HG02763 (cell line): ENCODE data around the gene MASP1.

Source experiments
- ATAC-seq: cut with Tn5 transposase; IDR thresholded peaks from one replicate; pipeline ENCODE4 v1.9.1; 2021; ENCODE audit warnings: mild to moderate bottlenecking, moderate library complexity; ENCODE audit not compliant: unreplicated experiment

MASP1 gene

DNA sequence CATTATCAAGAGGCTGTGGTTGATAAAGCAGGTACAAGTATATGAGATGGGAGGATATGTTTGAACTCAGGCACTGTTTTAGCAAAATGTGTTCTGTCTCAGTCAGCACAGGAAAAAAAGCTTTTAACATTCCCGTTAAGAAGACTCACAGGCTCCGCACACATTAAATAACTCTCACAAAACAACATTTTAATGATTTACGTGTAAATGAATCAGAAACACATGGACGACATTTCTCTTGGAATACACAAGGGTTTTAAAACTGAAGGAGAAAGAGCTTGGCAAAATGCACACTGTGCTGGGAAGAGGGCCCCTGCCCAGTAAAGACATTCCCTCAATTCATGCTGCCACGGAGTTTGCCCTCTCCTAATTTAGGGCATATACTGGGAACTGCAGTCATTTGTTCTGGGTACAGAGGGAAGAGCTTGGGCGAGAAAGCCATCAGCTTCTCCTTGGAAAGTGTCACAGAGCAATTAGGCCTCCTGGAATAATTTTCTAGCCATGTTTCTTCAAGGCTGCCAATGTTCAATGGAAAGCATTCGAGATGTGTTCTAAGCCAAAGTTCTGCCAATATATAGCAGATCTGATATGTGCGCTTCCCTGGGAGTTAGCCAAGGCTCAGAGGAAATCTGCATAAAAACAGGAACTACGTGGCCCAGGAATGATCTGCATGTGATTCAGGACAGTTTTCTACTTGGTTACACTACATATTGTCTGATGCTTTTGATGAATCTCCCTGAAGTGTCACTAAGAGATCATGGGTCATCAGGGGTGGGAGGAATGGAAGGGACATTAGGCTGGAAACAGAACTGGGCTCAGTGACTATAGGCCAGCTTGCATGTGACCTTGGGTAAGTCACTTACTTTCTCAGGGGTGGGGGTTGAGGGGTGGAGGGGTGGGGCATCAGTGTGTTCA lies 2.2 kb upstream of the MASP1 start:
- ATAC-seq = no peak

DNA sequence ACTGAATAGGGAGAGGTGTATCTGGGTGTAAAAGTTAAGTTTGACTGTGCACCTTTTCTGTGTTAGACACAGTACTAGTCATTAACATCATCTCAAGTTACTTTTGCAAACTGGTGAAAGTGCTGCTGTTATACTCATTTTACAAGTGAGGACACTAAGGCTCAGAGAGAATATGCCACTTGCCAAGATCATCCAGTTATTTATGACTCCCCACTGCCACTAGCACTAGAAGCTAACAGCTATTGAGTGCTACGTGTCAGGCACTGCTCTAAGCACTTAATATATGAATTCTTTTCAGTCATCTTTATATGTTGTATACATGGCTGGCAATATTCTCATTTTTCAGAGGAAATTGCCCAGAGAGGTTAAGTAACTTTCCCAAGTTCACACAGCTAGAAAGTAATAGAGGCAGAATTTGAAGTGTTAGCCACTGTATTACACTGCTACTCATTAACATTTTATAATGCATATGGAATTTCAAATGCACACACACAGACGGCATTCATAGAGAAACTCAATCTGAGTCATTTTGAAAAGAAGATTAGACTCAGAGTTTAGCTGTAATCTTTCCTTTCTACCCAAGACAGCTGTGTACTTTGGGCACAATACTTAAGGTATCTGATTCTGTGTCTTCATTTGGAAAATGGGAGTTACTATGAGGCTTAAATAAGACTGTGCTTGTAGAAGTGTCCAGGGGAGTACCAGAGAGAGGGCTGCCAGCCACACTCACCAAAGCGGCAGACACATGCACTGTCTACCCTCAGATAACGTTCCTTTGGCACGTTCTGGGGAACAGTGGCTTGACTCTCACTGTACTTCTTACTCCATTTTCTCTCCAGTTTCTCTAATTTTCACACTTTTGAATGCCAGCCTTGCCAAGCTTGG lies 1.3 kb upstream of the MASP1 start:
- no peak for ATAC-seq

DNA sequence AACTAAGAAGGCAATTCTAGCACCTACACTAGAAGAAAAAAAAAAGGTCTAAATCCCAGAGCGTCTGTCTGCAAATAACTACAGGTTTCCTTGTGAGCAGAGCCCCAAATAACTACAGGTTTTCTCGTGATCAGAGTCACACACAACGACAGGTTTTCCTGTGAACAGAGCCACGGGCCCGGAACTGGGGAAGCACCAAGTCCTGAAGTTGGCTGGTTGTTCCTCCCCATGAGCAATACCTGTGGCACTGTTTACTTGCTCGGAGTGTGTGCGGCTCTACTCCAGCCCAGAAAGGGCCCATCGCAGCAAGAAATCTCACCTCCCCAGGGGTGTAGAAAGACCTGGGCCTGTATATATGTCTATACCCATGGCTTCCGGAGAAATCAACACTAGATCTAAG lies 644 bp upstream of the MASP1 start:
- ATAC-seq = no peak

DNA sequence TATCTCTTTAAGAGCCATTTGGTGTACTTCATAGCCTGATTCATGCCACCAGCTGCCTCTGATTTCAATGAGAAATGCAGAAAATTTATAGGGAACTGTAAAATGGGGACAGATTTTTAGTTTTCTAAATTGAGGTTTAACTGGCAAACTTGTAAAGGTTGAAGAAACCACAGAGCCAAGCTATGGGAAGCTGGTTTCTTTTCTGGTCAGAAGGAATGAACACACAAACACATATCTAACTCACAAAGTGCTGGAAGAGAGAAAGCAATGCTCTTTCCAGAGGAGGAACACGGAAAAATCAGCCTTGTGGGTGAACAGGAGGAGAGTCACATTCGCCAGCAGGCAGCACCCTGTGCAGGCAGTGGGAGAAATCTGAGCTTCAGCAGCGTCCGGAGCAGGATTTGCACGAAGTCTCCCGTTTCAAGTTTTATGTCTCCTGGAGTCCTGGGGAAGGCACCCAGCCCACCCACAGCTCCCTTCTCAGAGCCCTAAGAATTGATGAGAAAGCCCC lies 481 bp downstream of the MASP1 start:
- no peak for ATAC-seq

DNA sequence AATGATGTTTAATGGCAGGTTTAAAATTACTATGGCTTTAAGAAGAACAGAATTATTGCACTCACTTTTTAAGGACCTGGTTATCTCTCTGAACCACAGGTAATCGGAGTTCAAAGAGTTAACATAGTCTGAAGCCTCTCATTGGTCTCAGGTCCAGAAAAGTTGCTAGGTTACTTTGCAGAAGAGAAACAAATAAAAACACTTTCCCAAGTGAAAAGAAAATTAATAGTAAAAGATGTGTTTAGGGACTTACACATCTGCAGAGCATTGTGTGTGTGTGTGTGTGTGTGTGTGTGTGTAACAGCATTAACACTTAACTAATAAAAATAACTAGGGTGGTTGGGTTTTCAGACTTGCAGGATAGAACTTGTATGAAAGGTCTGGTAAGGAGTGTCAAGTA lies 1.0 kb downstream of the MASP1 start:
- no peak for ATAC-seq

DNA sequence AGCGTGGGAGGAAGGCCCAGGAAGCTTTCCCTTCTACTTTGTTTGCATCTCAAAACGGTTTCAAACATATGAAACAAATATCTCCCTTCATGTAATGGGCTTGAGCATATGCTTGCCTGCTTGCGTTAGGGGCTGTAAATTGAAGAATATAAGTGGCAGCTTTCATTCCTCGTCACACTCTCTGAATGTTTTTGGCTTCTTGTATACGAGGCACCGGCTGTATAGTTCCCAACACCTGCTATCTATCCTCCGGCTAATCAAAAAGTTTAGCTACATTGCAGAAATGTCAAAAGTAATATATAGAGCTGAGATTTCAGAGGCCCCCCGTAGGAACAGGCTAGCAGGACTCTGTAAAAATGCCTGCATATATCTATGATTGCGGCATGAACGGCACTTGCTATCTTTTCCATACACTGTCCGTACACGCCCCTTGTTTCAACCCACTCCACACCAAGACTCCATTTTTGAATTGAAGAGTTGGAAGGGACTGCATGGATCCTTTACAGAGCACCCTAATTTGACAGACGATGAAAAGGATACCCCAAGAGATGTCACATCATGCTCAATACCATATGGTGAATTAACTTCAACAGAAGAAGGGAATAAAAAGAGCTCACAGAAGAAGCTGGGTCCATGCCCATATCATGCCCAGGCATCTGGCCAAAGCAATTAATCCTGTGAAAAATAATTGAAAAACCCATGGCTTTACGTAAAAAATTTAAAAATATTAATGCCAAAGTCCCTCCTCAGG lies 2.5 kb downstream of the MASP1 start:
- ATAC-seq = no peak

DNA sequence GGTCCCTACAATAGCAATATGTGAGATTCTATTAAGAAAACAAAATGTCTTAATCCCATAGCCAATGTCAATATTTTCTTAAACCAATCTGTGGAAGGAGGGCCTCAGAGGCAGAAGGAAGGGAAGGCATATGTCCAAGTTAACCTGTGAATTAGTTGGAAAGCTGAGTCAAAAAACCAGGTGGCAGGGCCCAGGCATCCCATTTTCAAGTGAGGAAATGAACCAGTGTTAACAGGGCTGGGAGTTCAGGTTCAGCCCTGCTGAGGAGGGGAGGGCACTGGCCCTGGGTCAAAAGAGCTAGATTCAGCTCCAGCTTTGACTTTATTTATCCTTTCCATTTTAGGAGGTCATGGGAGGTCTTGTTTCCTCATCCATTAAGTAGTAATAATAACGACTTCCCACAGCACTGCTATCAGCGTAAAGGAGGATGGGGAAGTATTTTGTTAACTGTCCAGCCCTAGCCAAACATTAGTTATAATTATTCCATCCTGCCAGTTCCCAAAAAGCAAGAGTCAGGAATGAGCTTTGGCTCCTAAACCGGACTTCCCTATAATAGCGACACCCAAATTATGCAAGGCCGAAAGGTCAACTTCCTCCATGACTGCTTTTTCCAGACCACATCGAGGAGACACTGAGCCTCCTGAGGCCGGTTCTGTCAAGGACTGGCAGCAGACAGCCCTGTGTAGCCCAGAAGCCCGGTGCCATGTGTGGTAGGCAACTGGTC lies 3.2 kb downstream of the MASP1 start:
- ATAC-seq = no peak

DNA sequence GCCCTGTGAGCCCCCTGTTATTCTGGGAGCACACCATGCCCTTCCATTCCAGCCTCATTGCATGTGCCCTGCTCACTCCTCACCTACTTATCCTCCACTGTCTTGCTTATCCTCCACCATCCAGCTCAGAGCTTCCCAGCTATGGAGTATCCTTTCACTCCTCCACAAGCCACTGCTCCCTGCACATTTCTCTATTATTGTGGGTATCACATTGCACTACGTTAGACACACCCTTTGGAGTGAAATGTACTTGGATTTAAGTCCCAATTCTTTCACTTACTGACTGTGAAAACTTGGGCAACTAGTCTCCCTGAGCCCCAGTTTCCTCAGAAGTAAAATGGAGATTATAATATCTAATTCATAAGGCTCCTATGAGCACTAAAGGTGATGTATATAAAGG lies 4.3 kb downstream of the MASP1 start:
- no peak for ATAC-seq

DNA sequence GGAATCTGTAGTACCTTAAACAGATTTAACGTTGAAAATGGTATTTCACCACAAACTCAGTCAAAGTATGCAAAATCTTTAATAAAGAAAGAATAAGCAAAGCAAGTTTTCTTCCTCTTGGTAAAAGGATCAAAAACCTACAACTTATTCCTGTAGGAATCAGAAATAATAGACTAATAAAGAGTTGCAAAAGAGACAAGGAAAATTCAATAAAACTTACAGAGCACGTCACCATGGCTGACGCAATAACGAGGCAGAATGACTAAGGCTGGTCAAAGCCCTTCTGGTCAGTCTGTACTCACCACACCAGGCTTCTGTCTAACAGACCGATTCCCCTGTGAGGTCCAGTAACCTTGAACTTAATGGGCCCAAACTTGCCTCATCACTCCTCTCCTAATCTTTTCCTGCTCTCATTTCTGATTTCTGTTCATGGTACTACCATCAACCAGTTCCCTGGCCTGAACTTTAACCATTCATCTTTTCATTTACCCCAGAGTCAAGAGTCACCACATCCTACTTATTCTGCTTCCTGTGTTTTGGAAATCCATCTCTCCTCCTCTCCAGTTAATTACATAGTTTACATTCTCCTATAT lies 5.0 kb downstream of the MASP1 start:
- no peak for ATAC-seq

DNA sequence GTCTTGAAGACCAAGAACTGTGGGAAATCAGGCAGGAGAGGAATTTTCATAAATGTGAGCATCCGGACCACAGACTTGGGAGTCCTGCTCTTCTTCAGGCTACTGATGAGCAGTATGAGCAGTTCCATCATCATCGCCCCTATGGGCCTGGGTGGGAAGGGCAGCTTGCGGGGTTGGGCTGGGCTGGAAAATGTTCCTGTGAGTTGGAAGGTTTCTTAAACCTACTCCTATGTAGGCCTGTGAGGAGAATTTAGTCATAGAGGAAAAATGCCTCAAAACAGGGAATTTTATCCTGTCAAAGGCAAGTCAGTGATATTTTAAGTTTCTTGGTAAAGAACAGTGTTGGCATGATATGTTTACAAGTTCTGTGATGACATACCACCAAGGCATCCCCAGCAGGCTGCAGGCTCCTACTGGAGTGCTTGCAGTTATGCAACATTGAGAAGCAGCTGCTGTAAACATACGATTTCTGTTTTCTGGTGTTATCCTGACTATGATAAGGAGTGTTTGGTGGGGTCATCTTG lies 10.3 kb downstream of the MASP1 start:
- no peak for ATAC-seq

DNA sequence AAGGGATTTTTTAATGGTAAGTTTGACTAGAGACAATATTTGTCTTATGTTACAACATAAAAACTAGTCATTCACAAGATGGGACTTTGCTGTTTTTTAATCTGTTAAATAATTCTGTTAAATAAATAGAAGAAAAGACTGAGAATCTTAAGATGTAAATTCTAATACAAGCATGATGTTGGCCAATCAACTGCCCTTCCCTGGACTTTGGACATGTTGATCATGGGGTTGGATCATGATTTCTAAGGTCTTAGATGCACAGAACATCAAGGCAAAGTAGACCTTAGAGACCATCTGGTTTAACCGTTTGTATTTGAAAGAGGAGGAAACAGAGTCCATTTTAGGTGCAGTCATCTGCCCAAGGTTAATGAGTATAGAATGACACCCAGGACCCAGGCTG lies 10.9 kb downstream of the MASP1 start:
- ATAC-seq = no peak

DNA sequence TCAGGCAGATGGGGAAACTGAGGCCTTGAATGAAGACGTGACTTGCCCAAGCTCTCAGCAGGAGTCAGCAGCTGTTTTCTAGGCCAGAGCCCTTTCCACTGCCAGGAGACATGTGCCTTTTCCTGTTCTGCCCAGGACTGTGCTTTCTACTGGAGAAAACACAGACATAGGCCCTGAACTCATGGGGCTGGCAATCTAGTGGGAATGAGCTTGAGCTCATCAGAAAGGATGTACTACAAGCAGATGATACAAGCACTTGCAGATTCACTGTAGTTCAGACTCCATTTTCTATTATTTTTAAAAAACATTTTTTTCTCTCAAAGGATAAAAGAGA lies 14.4 kb downstream of the MASP1 start:
- no peak for ATAC-seq

DNA sequence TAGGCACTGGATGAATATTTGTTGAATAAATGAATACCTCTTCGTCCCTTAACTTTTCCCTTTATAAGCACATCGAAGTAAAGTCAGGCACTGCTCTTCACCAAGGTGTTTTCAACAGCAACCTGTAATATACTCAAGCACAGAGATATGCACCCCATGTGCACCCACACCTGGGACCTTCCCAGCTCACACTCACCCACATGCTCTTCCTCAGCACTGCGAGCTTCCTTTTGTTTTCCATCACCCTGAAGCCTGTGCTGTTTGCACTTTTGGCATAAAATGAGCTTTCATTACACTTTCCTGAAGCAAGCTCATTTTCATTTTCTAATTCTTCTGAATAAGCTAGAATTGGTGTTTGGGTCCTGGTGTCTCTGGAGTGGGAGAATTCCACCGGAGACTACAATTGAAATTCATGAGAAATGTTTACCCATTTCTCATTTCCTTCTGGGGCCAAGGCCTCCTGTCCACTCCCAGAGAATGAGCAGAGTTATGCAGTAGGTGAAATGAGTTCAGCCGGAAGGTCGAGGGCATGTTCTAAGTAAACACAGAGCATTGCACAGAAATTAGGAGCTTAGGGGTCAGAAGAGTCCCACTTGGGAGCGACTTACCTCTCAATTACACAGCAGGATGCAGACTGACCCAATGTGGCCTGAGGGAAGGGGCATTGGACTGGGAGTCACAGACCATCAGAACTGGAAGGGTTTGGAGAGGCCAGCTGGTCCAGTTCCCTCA lies 15.0 kb downstream of the MASP1 start:
- no peak for ATAC-seq

DNA sequence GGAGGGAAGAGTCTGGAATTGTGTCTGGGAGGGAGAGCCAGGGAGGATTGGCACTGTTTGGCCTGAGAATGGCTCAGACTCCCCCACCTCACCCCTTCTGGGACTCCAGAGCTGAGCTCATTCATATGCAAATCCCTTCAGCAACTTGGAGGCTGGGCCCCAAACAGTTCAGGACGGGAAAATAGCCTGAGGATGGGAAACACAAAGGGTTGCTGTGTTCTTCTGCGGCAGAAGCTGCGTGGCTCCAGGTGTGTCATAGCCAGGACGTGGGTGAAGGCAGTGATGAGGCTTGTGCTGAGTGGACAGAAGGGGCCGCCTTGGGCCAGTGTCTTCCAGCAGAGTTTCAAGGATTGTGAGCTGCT lies 16.6 kb downstream of the MASP1 start:
- no peak for ATAC-seq

DNA sequence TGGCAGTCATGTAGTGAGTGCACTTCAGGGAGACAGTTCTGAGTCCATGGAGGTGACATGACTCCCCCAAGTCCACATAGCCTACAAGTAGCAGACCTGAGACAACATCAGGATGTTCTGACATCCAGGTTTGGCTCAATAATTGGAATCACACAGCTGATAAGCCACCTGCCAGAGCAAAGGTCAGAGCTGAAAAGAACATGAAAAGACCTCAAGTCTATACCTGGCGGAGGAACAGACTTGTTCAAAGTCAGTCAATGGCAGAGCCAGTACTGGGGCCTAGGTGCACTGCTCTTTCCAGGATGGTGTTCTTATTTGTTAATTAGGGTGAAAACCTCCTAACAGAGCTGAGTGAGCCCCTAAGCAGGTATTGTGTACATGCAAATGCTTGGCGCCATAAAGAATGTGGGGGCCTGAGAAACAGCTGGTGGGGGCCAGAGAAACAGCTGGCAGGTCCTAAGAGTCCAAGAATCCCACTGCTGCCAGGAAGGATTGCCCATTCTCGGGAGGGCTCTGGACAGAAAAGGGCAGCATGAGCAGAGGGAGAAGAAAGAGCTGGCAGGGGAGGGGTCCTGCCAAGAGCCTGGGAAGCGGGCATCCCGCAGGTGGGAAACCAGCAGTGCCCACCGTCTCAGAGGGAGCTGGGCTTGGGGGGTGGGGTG lies 17.1 kb downstream of the MASP1 start:
- no peak for ATAC-seq

DNA sequence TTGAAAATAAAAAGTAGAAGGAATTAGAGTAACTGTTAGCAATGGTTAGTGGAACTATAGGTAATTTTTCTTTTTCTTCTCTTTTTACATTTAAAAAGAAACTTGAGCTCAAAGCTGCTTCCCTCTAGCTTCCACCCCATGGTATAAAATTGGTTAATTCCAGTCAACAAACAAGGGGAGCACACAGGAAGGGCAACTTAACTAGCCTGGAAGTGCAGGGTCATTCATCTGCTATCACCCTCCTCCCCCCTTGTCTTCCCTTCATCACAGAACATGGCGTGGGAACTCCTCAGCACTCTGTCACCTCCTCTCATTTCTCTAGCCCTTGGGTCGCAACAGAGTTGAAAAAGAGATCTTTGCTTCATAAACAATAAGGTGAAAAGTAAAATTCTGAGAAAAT lies 20.0 kb downstream of the MASP1 start:
- no peak for ATAC-seq

DNA sequence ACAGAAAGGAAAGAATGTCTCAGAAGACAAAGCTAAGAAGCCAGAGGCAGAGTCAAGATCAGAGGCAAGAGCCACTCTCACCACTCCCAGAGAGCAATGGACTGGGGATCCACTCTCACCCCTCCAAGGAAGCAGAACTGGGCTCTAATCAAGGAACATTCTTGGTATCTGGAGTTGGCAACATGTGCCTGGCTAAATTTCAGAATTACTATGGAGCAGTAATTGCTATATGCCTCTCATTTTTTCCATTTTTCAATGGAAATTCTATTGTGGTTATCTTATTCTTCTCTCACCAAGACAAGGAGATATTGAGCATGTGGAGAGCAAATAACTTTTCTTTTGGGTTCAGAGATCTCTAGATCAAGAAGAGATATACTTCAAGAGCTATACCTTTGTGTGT lies 22.1 kb downstream of the MASP1 start:
- ATAC-seq = no peak

DNA sequence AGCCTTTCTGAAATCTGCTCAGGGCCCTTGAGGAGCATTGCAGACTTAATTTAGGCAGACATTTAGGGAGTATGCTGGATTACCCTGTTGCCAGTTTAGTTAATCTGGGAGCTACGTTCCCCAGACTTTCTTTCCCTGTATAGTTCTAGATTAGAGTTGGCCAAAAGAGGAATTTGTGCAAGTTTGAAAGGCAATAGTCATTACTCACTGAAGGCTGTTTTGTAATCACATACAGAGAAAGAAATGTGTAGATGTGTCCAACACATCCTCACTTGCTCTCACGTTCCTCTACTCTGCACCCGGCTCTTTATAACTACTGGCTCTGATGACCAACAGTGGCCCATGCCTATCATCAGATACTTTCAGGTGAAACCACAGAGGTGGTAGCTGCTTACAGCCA lies 24.2 kb downstream of the MASP1 start:
- no peak for ATAC-seq

DNA sequence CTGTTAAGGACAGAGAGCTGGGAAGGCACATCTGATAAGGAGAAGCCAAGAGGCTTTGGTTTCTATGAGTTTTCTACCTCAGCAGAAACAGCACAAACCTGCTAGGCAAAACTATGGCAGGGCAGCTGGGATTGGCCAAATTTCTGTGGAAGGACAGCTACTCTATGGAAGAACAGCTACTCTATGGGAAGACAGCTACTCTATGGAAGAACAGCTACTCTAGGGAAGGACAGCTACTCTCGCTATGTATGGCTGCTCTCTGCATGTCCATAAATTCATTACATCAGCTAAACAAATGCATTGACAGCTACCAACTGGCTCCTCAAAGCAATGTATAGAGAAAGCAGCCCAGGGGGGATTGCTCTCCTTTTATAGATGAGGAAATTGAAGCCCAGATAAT lies 24.8 kb downstream of the MASP1 start:
- ATAC-seq = no peak
